ENCODE results near the gene PANK4.

GRCh38 chr1:2504949-2505272 lies 21.5 kb downstream of the PANK4 start:
- no peak for TF ChIP-seq JUN (IDR thresholded peaks at IDR 0.05)
- no peak for TF ChIP-seq RAD21 (conservative IDR thresholded peaks at IDR 0.05 in 1 of 2, IDR thresholded peaks at IDR 0.05 in 1 of 2)
- no peak for TF ChIP-seq BHLHE40 (IDR thresholded peaks at IDR 0.05; ENCODE audit: low read depth, low read length)
- no peak for TF ChIP-seq FOSL2 (IDR thresholded peaks at IDR 0.05)
- TF ChIP-seq FOSL2 (CRISPR knock-in tag; IDR thresholded peaks at IDR 0.05): no peak
- TF ChIP-seq CTCF (IDR thresholded peaks at IDR 0.05): no peak
- TF ChIP-seq POLR2AphosphoS2 (conservative IDR thresholded peaks at IDR 0.05; ENCODE audit: low read length): no peak
- TF ChIP-seq USF2 (IDR thresholded peaks at IDR 0.05): no peak
- TF ChIP-seq POLR2A (IDR thresholded peaks at IDR 0.05; ENCODE audit: low read length): no peak
- no peak for TF ChIP-seq REST (IDR thresholded peaks at IDR 0.05)
- TF ChIP-seq EHF (CRISPR knock-in tag; IDR thresholded peaks at IDR 0.05): no peak
- no peak for TF ChIP-seq CEBPB (IDR thresholded peaks at IDR 0.05)
- TF ChIP-seq JUNB (IDR thresholded peaks at IDR 0.05): no peak

All from A549 (cell line).